Ramos (cell line): Measurements from ENCODE around the gene DES.

Source experiments
- in situ Hi-C: fragments of 300-500 bp; cut with MboI; formaldehyde crosslinking; loops from one replicate; pipeline ENCODE4 v1.14.3; 2022; ENCODE audit warnings: low sequenced_read_pairs; ENCODE audit not compliant: unreplicated experiment

DES gene

DNA sequence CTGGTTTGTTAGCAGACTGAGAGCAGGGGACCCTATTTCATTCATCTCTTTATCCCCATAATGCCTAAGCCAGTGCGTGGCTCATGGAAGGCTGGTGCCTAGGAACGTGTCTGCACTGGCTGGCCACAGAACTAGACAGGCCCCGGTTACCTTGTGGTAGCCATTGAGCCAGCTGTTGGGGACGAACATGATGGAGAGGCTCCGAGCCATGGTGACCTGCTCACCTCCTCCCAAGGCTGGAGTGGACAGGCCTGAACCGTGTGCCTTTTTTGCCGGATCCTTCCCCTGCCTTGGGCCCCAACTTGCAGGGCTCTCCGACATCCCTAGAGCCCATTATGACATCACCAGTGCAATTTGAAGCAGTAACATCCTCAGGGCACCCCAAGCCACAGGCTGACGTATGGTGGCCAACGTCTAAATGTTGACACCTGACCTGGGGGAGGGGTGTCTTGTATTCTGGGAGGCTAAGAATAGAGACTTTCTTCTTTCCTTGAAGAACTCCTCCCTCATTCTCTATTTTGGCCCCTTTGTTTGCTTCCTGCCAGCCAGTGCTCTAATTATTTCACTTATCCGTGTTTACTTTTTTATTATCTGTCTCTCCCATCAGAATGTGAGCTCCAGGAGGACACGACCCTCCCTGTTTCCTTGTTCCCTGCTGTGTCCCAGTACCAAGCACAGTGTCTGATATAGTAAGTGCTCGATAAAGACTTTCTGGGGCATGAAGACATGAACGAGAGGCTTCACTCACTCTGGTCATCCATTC is 18.3 kb upstream of the DES start:
- in situ Hi-C loops, result loop anchor here (10.0 kb wide), 1 partner anchor 135 kb away; no protein-coding TSS in a partner anchor

DNA sequence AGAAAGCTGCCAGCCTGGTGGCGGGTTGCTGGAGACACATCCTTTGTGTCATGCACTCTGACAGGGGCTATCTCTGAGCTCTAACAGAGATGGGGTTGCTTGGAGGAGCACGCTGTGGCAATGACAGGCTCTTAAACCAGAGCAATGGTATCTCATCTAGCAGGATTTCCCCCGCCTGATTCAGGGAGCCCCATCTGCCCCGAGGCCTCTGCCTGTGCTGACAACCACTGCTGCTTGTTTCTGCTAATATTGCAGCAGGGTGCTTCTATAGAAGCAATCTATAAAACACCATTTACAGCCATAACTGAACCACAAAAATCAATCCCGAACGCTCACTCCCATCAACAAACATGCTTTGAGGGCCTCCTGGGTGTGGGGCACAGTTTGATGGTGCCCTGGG is 17.6 kb upstream of the DES start:
- in situ Hi-C loops, result loop anchor here (10.0 kb wide), 1 partner anchor 134 kb away; no protein-coding TSS in a partner anchor

DNA sequence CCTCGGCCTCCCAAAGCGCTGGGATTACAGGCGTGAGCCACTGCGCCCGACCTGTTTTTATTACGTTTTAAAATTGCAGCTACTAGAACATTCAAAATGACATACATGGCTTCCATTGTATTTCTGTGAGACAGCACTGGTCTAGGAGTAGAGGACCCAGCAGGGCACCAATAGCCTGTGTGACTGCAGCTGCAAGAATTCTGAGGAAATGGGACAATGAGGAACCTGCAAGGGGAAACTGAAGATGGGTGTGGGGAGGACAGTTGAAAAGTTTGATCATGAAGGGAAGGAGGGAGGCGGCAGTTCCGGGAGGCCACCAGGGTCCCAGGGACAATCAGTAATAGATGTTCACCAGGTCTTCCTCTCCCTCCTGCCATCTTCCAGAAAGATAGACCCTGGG is 16.6 kb upstream of the DES start:
- in situ Hi-C loops, result loop anchor here (10.0 kb wide), 1 partner anchor 133 kb away; no protein-coding TSS in a partner anchor

DNA sequence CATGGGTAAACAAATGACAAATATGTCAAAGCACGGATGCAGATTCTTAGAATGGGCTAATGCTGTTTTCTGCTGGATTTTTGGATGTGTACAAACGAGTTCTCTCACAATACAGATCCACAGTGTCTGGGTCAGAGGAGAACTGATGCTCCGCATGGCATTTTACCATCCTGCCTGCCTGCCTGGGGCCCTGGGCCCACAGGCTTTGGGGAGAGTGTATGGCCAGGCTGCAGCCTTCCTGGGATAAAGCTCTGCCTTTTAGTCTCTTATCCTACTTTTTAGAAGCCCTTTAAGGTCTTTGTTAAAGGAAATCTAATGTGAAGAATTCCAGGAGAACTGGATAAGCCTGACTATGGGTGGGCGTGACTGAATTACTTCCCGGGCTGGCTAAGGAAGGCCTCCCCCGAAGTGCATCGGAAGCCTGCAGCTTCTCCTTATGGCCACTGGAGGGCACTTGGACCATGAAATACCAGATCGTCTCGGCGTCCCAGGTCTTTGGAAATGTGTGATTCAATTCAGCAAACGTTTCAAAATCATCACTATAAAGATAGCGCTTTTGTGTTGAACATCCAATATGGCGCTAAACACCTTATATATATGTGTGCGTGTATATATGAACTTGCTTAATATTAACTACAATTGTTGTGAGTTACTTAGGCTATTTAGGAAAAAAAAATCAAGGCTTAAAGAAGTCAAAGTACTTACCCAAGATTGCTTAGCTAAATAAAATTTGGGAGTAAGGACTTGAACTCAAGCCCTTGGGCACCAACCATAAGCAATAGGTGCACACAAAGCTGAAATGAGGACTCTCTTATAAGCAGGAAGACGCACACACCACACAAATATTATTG is 15.3 kb upstream of the DES start:
- in situ Hi-C loops, result loop anchor here (10.0 kb wide), 1 partner anchor 132 kb away; no protein-coding TSS in a partner anchor

GRCh38 chr2:219403861-219404260 is 14.3 kb upstream of the DES start:
- in situ Hi-C loops, result loop anchor here (10.0 kb wide), 1 partner anchor 131 kb away; no protein-coding TSS in a partner anchor

DNA sequence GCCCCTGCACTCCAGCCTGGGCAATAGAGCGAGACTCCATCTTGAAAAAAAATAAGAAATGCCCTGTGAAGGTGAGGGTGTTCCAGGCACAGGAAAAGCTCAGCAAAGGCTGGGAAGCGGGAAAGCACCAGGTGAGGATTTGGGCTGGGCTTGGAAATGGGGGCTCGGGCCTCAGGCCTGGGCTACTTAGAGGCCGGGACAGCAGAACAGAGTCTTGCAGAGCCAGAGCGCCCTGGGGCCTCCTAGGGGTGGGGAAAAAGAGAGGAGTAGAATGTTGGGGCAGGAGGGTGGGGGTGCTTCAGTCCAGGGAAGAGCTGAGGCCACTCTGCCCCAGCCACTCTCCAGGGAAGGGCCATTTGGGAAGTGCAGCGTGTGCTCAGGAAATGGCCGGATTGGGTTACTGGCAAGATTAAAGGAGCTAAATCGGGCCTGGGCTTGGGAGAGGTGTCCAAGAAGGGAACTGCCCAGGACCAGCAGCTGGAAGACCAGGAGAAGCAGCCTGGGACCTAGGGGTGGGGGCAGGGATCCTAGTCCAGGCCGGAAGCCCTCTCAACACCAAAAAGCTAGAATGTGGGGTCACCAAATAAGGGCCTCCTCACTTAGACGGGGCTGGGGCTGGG is 13.8 kb upstream of the DES start:
- in situ Hi-C loops, result loop anchor here (10.0 kb wide), 1 partner anchor 130 kb away; no protein-coding TSS in a partner anchor

DNA sequence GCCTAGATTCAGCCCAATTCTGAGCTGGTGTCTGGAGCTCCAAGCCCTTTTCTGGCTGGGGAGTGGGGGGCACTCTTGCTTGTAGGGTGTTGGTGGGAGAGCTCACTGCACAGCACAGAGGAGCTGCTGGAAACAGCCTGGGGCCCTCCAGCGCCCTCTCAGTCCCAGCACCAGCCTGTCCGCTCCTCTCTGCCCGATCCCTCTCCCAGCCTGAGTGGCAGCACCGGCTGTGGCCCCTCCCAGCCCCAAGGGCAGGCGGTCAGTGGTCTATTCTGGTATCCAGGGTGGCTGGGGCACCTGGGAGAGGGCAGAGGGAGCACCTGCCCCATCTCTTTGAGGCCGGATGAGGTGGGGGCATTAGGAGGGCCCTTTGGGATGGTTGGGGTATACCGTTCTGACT is 13.2 kb upstream of the DES start:
- in situ Hi-C loops, result loop anchor here (10.0 kb wide), 1 partner anchor 130 kb away; no protein-coding TSS in a partner anchor

DNA sequence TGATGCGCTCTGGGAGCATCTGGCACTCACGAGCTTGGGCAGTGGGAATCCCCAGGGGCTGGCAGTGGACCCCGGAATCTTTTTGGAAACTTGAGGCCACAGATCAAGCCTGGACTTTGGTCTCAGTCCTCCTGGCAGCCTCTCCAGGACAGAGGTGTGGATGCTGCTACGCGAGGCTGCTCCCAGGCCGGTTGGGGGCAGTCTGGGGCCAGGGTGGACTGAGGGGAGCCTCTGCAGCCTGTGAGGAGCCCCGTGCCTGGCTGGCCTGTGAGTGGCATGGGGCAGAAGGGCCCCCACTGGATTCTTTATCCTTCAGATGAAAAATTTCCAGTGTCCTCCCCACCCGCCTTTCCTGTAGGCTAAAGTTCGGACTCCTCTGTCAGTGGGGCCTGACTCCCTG is 12.7 kb upstream of the DES start:
- in situ Hi-C loops, result loop anchor here (10.0 kb wide), 1 partner anchor 129 kb away; no protein-coding TSS in a partner anchor

DNA sequence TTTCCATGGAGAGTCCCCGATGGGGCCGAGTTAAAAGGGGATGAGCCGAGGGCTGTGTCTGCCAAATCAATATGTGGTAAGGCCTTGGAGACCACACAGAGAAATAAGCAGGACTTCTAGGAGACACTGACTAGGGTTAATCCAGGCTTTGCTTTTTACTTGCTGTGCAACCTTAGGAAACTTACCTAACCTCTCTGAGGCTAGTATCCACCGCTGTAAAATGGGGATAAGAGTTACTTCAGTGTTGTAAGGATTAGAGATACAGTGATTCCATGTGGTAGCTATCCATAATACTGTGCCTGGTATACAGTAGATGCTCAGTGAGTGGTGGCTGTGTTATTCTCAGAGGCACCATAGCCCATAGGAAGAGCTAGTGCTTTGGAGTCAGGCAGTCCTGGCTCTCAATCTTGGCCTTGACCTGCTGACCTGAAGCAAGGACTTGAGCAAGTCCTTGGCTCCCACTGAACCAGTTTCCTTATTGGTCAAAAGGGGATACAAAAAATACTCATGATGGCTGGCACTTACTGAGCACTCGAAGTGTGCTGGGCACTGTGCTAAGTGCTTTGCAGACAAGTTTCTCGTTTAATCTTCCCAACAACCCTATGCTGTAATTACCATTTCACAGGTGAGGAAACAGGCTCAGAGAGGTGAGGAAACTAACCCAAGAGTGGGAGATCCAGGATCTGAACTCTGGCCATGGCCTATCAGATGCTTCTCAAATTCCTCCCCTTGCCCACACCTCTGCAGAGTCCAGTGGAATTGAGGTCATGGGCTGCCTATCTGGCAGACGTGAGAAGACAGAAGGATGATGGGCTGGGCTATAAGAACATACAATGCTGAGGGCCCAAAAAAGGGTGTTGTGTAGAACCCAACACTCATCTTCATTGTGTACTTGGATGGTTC is 12.0 kb upstream of the DES start:
- in situ Hi-C loops, result loop anchor here (10.0 kb wide), 1 partner anchor 129 kb away; no protein-coding TSS in a partner anchor

GRCh38 chr2:219406861-219407230 is 11.3 kb upstream of the DES start:
- in situ Hi-C loops, result loop anchor here (10.0 kb wide), 1 partner anchor 128 kb away; no protein-coding TSS in a partner anchor

DNA sequence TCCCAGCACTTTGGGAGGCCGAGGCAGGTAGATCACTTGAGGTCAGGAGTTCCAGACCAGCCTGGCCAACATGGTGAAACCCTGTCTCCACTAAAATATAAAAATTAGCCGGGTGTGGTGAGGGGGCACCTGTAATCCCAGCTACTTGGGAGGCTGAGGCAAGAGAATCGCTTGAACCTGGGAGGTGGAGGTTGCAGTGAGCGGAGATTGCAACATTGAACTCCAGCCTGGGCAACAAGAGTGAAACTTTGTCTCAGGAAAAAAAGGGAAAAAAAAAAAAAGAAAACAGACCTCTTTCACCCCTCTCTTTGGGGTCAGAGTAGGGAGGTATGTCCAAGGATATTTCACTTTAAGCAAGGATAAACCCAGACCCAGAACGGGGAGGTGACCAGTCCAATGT is 10.8 kb upstream of the DES start:
- in situ Hi-C loops, result loop anchor here (10.0 kb wide), 1 partner anchor 127 kb away; no protein-coding TSS in a partner anchor

DNA sequence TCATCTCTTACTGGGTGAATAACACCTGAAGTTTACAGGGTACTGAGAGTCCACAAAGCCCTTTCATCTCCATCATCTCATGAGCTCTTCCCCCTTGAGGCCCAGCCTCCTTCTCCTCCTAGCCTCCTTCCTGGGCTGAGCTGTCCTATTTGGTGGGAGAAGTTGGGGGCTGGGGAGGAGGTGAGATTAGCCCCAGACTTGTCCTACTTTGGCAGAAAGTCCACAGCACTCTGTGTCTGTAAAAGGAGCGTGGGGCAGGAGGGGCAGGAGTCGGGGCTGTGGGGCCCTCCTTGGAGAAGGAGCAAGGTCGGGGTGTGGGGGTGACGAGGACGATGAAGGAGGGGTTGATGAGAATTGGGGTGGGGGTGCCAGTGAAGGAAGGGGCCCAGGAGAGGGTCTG is 10.0 kb upstream of the DES start:
- in situ Hi-C loops, result loop anchor here (10.0 kb wide), 1 partner anchor 127 kb away; no protein-coding TSS in a partner anchor

GRCh38 chr2:219408631-219409030 is 9.5 kb upstream of the DES start:
- in situ Hi-C loops, result loop anchor here (10.0 kb wide), 1 partner anchor 126 kb away; no protein-coding TSS in a partner anchor

DNA sequence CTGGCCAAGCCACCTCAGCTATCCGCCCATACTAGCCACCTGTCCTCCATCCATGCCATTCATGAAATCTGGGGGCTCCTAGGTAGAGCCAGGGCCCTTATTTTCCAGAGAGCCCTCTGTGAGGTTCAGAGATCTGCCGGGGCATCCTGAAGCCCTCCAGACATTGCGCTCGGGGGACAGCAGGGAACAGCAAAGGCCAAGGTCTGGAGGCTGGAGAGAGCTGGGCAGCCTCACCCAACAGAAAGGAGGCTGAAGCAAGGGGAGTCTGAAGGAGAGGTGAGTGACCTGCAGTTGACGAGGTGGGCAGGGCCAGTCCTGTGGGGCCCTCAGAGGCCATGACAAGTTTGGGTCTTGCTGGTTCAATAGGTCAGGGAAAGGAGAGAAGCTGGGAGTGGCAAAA is 8.6 kb upstream of the DES start:
- in situ Hi-C loops, result loop anchor here (10.0 kb wide), 1 partner anchor 125 kb away; no protein-coding TSS in a partner anchor

GRCh38 chr2:219410390-219410789 is 7.8 kb upstream of the DES start:
- in situ Hi-C loops, result no loop called here

DNA sequence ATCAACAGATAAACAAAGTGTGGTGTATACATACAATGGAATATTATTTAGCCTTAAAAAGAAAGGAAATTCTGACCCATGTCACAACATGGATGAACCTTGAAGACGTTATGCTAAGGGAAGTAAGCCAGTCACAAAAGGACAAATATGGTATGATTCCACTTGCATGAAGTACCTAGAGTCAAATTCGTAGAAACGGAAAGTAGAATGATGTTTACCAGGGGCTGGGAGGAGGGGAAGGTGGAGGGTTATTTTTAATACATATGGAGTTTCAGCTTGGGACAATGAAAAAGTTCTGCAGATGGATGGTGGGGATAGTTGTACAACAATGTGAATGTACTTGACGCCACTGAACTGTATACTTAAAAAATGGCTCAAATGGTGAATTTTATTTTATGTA is 3.3 kb upstream of the DES start:
- in situ Hi-C loops, result no loop called here

- in situ Hi-C loops, result no loop called here
Observed at GRCh38 chr2:219415580-219416234, 2.5 kb upstream of the DES start.

DNA sequence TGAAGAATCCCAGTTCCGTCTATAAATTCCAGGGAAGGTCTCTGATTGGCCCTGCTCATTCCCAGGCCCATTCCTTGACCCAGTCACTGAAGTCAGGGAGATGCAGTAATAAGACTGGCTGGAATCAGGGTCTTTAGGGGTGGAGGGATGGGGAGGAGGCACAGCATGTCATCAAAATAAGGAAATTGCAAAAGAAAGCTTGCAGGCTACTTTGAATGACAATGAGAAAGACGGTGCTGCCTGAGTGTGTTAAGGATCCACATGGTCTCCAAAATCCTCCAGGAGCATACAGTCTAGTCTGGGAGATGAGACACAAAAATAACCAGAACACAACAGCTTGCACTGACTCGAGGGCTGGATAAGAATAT is 2.0 kb upstream of the DES start:
- in situ Hi-C loops, result no loop called here

DNA sequence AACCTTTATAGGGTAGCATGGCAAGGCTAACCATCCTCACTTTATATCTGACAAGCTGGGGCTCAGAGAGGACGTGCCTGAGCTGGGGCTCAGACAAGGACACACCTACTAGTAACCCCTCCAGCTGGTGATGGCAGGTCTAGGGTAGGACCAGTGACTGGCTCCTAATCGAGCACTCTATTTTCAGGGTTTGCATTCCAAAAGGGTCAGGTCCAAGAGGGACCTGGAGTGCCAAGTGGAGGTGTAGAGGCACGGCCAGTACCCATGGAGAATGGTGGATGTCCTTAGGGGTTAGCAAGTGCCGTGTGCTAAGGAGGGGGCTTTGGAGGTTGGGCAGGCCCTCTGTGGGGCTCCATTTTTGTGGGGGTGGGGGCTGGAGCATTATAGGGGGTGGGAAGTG is 1.2 kb upstream of the DES start:
- in situ Hi-C loops, result no loop called here
